HEK293 (cell line): ENCODE measurements around the gene KCNH5.

Experiments used
- ZBTB17 ChIP-seq: fragments of 450-650 bp; formaldehyde crosslinking; IDR thresholded peaks from 2 replicates; pipeline ENCODE4 v1.5.1; 2016; ENCODE audit warnings: missing biosample characterization, missing genetic modification characterization
- ZBTB7A ChIP-seq: fragments of 450-650 bp; formaldehyde crosslinking; IDR thresholded peaks from 2 replicates; pipeline ENCODE4 v1.5.1; 2016; ENCODE audit warnings: low read depth, missing biosample characterization, missing genetic modification characterization
- ZEB2 ChIP-seq: fragments of 450-650 bp; formaldehyde crosslinking; IDR thresholded peaks from 2 replicates; pipeline ENCODE4 v1.5.1; 2016; ENCODE audit warnings: missing biosample characterization, missing genetic modification characterization
- ZFP37 ChIP-seq: fragments of 450-650 bp; formaldehyde crosslinking; IDR thresholded peaks from 2 replicates; pipeline ENCODE4 v1.5.1; 2016; ENCODE audit warnings: missing biosample characterization, missing genetic modification characterization
- ZNF280D ChIP-seq: fragments of 450-650 bp; formaldehyde crosslinking; IDR thresholded peaks from 2 replicates; pipeline ENCODE4 v1.5.1; 2016; ENCODE audit warnings: missing biosample characterization, missing genetic modification characterization
- ZNF530 ChIP-seq: fragments of 450-650 bp; formaldehyde crosslinking; IDR thresholded peaks from 2 replicates; pipeline ENCODE4 v1.5.1; 2016; ENCODE audit warnings: low read depth, missing biosample characterization, missing genetic modification characterization
- ZNF707 ChIP-seq: fragments of 450-650 bp; formaldehyde crosslinking; IDR thresholded peaks from 2 replicates; pipeline ENCODE4 v1.5.1; 2016; ENCODE audit warnings: missing biosample characterization, missing genetic modification characterization
- ZSCAN30 ChIP-seq: fragments of 450-650 bp; IDR thresholded peaks from 2 replicates; pipeline ENCODE4 v1.5.1; 2018; ENCODE audit warnings: missing biosample characterization, mild to moderate bottlenecking, missing genetic modification characterization, moderate library complexity
- TF ChIP-seq, protein P1 (sequence below): fragments of 450-650 bp; formaldehyde crosslinking; optimal IDR thresholded peaks from 2 replicates; pipeline ENCODE3; 2016; ENCODE audit warnings: missing biosample characterization, mild to moderate bottlenecking, missing genetic modification characterization
- TF ChIP-seq, protein P2 (sequence below): fragments of 450-650 bp; formaldehyde crosslinking; IDR thresholded peaks from 2 replicates; pipeline ENCODE4 v1.5.1; 2016; ENCODE audit warnings: missing biosample characterization, missing genetic modification characterization

GRCh38 chr14:62778852-62779251, 266.4 kb downstream of the KCNH5 start:
- TF ChIP-seq ZNF280D (tag by site-specific recombination), result no peak
- TF ChIP-seq ZBTB17 (tag by site-specific recombination), result no peak
- TF ChIP-seq, protein P1, sequence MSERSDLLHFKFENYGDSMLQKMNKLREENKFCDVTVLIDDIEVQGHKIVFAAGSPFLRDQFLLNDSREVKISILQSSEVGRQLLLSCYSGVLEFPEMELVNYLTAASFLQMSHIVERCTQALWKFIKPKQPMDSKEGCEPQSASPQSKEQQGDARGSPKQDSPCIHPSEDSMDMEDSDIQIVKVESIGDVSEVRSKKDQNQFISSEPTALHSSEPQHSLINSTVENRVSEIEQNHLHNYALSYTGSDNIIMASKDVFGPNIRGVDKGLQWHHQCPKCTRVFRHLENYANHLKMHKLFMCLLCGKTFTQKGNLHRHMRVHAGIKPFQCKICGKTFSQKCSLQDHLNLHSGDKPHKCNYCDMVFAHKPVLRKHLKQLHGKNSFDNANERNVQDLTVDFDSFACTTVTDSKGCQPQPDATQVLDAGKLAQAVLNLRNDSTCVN, result no peak
- no peak for TF ChIP-seq ZEB2 (tag by site-specific recombination)
- no peak for TF ChIP-seq ZBTB7A (tag by site-specific recombination)
- TF ChIP-seq ZFP37, result no peak
- TF ChIP-seq, protein P2, sequence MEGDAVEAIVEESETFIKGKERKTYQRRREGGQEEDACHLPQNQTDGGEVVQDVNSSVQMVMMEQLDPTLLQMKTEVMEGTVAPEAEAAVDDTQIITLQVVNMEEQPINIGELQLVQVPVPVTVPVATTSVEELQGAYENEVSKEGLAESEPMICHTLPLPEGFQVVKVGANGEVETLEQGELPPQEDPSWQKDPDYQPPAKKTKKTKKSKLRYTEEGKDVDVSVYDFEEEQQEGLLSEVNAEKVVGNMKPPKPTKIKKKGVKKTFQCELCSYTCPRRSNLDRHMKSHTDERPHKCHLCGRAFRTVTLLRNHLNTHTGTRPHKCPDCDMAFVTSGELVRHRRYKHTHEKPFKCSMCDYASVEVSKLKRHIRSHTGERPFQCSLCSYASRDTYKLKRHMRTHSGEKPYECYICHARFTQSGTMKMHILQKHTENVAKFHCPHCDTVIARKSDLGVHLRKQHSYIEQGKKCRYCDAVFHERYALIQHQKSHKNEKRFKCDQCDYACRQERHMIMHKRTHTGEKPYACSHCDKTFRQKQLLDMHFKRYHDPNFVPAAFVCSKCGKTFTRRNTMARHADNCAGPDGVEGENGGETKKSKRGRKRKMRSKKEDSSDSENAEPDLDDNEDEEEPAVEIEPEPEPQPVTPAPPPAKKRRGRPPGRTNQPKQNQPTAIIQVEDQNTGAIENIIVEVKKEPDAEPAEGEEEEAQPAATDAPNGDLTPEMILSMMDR (tag by site-specific recombination), result no peak
- TF ChIP-seq ZNF530 (tag by site-specific recombination), result no peak
- TF ChIP-seq ZSCAN30 (tag by site-specific recombination), result no peak
- no peak for TF ChIP-seq ZNF707 (tag by site-specific recombination)
